ENCODE measurements around the gene TAS1R2. TPM values are rescaled to one million over a fixed set of nuclear protein-coding genes. Genes with fewer than 3 reads are reported as not detected.

TAS1R2 gene
- total RNA-seq, 1 donor from 2014 or later: 0.98 TPM

GRCh38 chr1:18814425-18814824, 45.0 kb downstream of the TAS1R2 start:
- Histone ChIP-seq H3K27me3 (no peaks in the 10 kb centered on the region), H3K4me3 (no peak overlapping the region), H3K9me3 (no peaks in the 10 kb centered on the region), H3K27ac (no peak overlapping the region), H3K4me1 (no peaks in the 10 kb centered on the region), H3K36me3 (no peaks in the 10 kb centered on the region)
- no peak for TF ChIP-seq POLR2A (IDR thresholded peaks at IDR 0.05)
- TF ChIP-seq POLR2AphosphoS5 (IDR thresholded peaks at IDR 0.05; ENCODE audit: insufficient read depth in 1 of 2, low read depth in 1 of 2): no peak
- TF ChIP-seq CTCF (IDR thresholded peaks at IDR 0.05): no peak
- intact Hi-C loops (cut with DNase I): no loop called here
- DNase-seq (ENCODE audit: extremely low spot score in 2 of 2): no peak

- TF ChIP-seq POLR2AphosphoS5 (IDR thresholded peaks at IDR 0.05; ENCODE audit: insufficient read depth in 1 of 2, low read depth in 1 of 2) (no peak), CTCF (IDR thresholded peaks at IDR 0.05) (no peak), POLR2A (IDR thresholded peaks at IDR 0.05) (no peak)
- no peak overlapping the region for H3K4me3 ChIP-seq
- H3K4me1 ChIP-seq: no peaks in the 10 kb centered on the region
- H3K27ac ChIP-seq: no peak overlapping the region
- no peaks in the 10 kb centered on the region for H3K36me3 ChIP-seq
- H3K9me3 ChIP-seq: no peaks in the 10 kb centered on the region
- H3K27me3 ChIP-seq: no peaks in the 10 kb centered on the region
- intact Hi-C loops (cut with DNase I): no loop called here
- DNase-seq (ENCODE audit: extremely low spot score in 2 of 2): no peak
These were observed 47.0 kb downstream of the TAS1R2 start for GRCh38 chr1:18812453-18812939.

- intact Hi-C loops (cut with DNase I): no loop called here
These were observed 47.6 kb downstream of the TAS1R2 start for GRCh38 chr1:18811733-18812452.

GRCh38 chr1:18809953-18810899, 49.2 kb downstream of the TAS1R2 start:
- H3K27me3 ChIP-seq: no peaks in the 10 kb centered on the region
- H3K27ac ChIP-seq: no peak overlapping the region
- no peak for TF ChIP-seq CTCF (IDR thresholded peaks at IDR 0.05)
- no peak for TF ChIP-seq POLR2AphosphoS5 (IDR thresholded peaks at IDR 0.05; ENCODE audit: insufficient read depth in 1 of 2, low read depth in 1 of 2)
- no peak for TF ChIP-seq POLR2A (IDR thresholded peaks at IDR 0.05)
- H3K36me3 ChIP-seq: no peaks in the 10 kb centered on the region
- H3K4me1 ChIP-seq: no peaks in the 10 kb centered on the region
- H3K9me3 ChIP-seq: no peaks in the 10 kb centered on the region
- intact Hi-C loops (cut with DNase I): no loop called here
- H3K4me3 ChIP-seq: no peak overlapping the region
- DNase-seq (ENCODE audit: extremely low spot score in 2 of 2): no peak

More at GRCh38 chr1:18811733-18812452, 47.6 kb downstream of the TAS1R2 start:
- Histone ChIP-seq H3K4me3 (no peak overlapping the region), H3K36me3 (no peaks in the 10 kb centered on the region), H3K4me1 (no peaks in the 10 kb centered on the region), H3K9me3 (no peaks in the 10 kb centered on the region), H3K27ac (no peak overlapping the region), H3K27me3 (no peaks in the 10 kb centered on the region)
- no peak for DNase-seq (ENCODE audit: extremely low spot score in 2 of 2)
- TF ChIP-seq CTCF (IDR thresholded peaks at IDR 0.05): no peak
- no peak for TF ChIP-seq POLR2AphosphoS5 (IDR thresholded peaks at IDR 0.05; ENCODE audit: insufficient read depth in 1 of 2, low read depth in 1 of 2)
- no peak for TF ChIP-seq POLR2A (IDR thresholded peaks at IDR 0.05)
